Peyer's patch (tissue), 4 donors: ENCODE results near the gene CALML3. TPM values are rescaled to one million over a fixed set of nuclear protein-coding genes. Genes with fewer than 3 reads are reported as not detected.
A peak's percentile ranks its signal among the peaks of the same experiment; 100 is the strongest.

ENCODE experiments used
- DNase-seq, 3 donors: peaks; one replicate each; pipeline ENCODE4 v3.0.0-alpha.2; 2017 to 2019
- H3K27ac ChIP-seq, 4 donors: fragments of 200-600 bp; sonication (generic); one replicate each; pipeline ENCODE4 v1.5.1; 2016 to 2019
- H3K27me3 ChIP-seq, 2 donors: fragments of 200-600 bp; sonication (generic); one replicate each; pipeline ENCODE4 v1.5.1; 2019
- H3K36me3 ChIP-seq, 3 donors: fragments of 200-600 bp; sonication (generic); one replicate each; pipeline ENCODE4 v1.5.1; 2016 to 2019
- H3K4me1 ChIP-seq, 4 donors: fragments of 200-600 bp; sonication (generic); one replicate each; pipeline ENCODE4 v1.5.1; 2016 to 2019
- H3K4me3 ChIP-seq, 4 donors: fragments of 200-600 bp; sonication (generic); 1 replicate in 3 of 4; 2 replicates in 1 of 4; pipeline ENCODE4 v1.5.1; 2016 to 2019; ENCODE audit warnings: mild to moderate bottlenecking in 1 of 4
- H3K9me3 ChIP-seq, 4 donors: fragments of 200-600 bp; sonication (generic); one replicate each; pipeline ENCODE4 v1.5.1; 2016 to 2019; ENCODE audit warnings: mild to moderate bottlenecking in 1 of 4
- CTCF ChIP-seq, 6 experiments: fragments of 450-650 bp in 4 of 6; fragments of 200-600 bp in 2 of 6; sonication (generic) in 1 of 6; IDR thresholded peaks; one replicate each; pipeline ENCODE4 v1.5.1; 2017 to 2019; ENCODE audit warnings: antibody characterized with exemption in 6 of 6, mild to moderate bottlenecking in 3 of 6, moderate library complexity in 1 of 6
- POLR2A ChIP-seq, 2 donors: fragments of 450-650 bp; IDR thresholded peaks; one replicate each; pipeline ENCODE4 v1.5.1; 2017; ENCODE audit warnings: antibody characterized with exemption in 2 of 2, mild to moderate bottlenecking in 2 of 2, moderate library complexity in 2 of 2
- total RNA-seq, 4 donors: library from RNA; depleted of rRNA; stranded (reverse); fragments of >200 nt; gene quantifications; one replicate each; pipeline ENCODE4 v1.1.0, GENCODE V29; 2016

Gene CALML3
- total RNA-seq, 4 donors from 2014 or later: not detected

GRCh38 chr10:5493691-5494090 is 31.1 kb upstream of the CALML3 start:
- Histone ChIP-seq H3K27ac (no peak overlapping the region), H3K4me1 (no peaks in the 10 kb centered on the region), H3K4me3 (no peak overlapping the region), H3K36me3 (no peaks in the 10 kb centered on the region), H3K27me3 (no peaks in the 10 kb centered on the region), H3K9me3 (no peaks in the 10 kb centered on the region)
- TF ChIP-seq POLR2A (IDR thresholded peaks at IDR 0.05) (no peak), CTCF (IDR thresholded peaks at IDR 0.05) (no peak)
- peak in 1 of 3 donors; percentile 15 for DNase-seq

- Histone ChIP-seq H3K4me1 (no peaks in the 10 kb centered on the region), H3K4me3 (no peak overlapping the region), H3K36me3 (no peaks in the 10 kb centered on the region), H3K27me3 (no peaks in the 10 kb centered on the region), H3K27ac (no peak overlapping the region), H3K9me3 (no peaks in the 10 kb centered on the region)
- TF ChIP-seq CTCF (IDR thresholded peaks at IDR 0.05) (no peak), POLR2A (IDR thresholded peaks at IDR 0.05) (no peak)
- no peak for DNase-seq
Measured at GRCh38 chr10:5494611-5495010, 30.1 kb upstream of the CALML3 start.

- Histone ChIP-seq H3K27ac (no peak overlapping the region), H3K36me3 (no peaks in the 10 kb centered on the region), H3K4me1 (no peaks in the 10 kb centered on the region), H3K4me3 (no peak overlapping the region), H3K27me3 (no peaks in the 10 kb centered on the region), H3K9me3 (no peaks in the 10 kb centered on the region)
- TF ChIP-seq POLR2A (IDR thresholded peaks at IDR 0.05): no peak
- TF ChIP-seq CTCF (IDR thresholded peaks at IDR 0.05): no peak
- DNase-seq: peak in 2 of 3 donors; percentile 31 to 32
Measured at GRCh38 chr10:5496261-5497250, 28.2 kb upstream of the CALML3 start.

- DNase-seq: peak in 1 of 3 donors; percentile 14
- H3K4me1 ChIP-seq: no peaks in the 10 kb centered on the region
- TF ChIP-seq POLR2A (IDR thresholded peaks at IDR 0.05) (no peak), CTCF (IDR thresholded peaks at IDR 0.05) (no peak)
- no peak overlapping the region for H3K27ac ChIP-seq
- no peaks in the 10 kb centered on the region for H3K36me3 ChIP-seq
- H3K27me3 ChIP-seq: no peaks in the 10 kb centered on the region
- H3K4me3 ChIP-seq: no peak overlapping the region
- H3K9me3 ChIP-seq: no peaks in the 10 kb centered on the region
Measured at GRCh38 chr10:5497289-5497688, 27.5 kb upstream of the CALML3 start.

- Histone ChIP-seq H3K4me1 (peaks cover 0 to 5% (median 0%) of the 10 kb centered on the region in 4 donors), H3K27me3 (no peaks in the 10 kb centered on the region), H3K9me3 (no peaks in the 10 kb centered on the region), H3K27ac (no peak overlapping the region), H3K4me3 (no peak overlapping the region), H3K36me3 (no peaks in the 10 kb centered on the region)
- TF ChIP-seq POLR2A (IDR thresholded peaks at IDR 0.05) (no peak), CTCF (IDR thresholded peaks at IDR 0.05) (no peak)
- DNase-seq: peak in 2 of 3 donors; percentile 27 to 31
Measured at GRCh38 chr10:5497948-5498730, 26.6 kb upstream of the CALML3 start.
